IMR-90 (cell line): ENCODE data around the gene LGALS1. TPM values are rescaled to one million over a fixed set of nuclear protein-coding genes. Genes with fewer than 3 reads are reported as not detected.

Experiments used
- ATAC-seq: fragments of 200-7000 bp; cut with Tn5 transposase; 2 replicates; pipeline ENCODE4 v1.9.1; 2020; ENCODE audit warnings: low read depth, mild to moderate bottlenecking, moderate library complexity
- BruUV-seq: library from RNA; stranded (reverse); fragments of 400-500 nt; replicated peaks from 2 replicates; lab custom pipeline; 2021; lab: Mats Ljungman, UMichigan
- CTCF ChIA-PET: fragments of 300-600 bp; formaldehyde crosslinking; extraction: SDS; loops from one replicate; lab custom pipeline; 2021; ENCODE audit warnings: antibody characterized with exemption; lab: Yijun Ruan, JAX
- POLR2A ChIA-PET: fragments of 300-600 bp; sonication (Branson Sonifier 250); formaldehyde crosslinking; loops from one replicate; lab custom pipeline; 2022; ENCODE audit warnings: antibody characterized with exemption; ENCODE audit not compliant: unreplicated experiment; lab: Charles Lee
- DNase-seq: peaks from one replicate; pipeline ENCODE4 v3.0.0; 2013
- H2AFZ ChIP-seq: replicated peaks from 2 replicates; pipeline ENCODE3; 2013; ENCODE audit warnings: low read length, mild to moderate bottlenecking; ENCODE audit not compliant: poor library complexity
- H2AK5ac ChIP-seq: 2 replicates; pipeline ENCODE4 v1.6.1; 2013; ENCODE audit warnings: low read depth, low read length, inconsistent platforms
- H2AK9ac ChIP-seq: replicated peaks from 2 replicates; pipeline ENCODE3; 2013; ENCODE audit warnings: mild to moderate bottlenecking, low read depth, low read length, moderate library complexity; ENCODE audit not compliant: poor library complexity
- H2BK120ac ChIP-seq: 2 replicates; pipeline ENCODE4 v1.6.1; 2013; ENCODE audit warnings: low read depth, low read length, inconsistent platforms
- H2BK15ac ChIP-seq: 3 replicates; pipeline ENCODE4 v1.6.1; 2013; ENCODE audit warnings: low read depth, low read length, inconsistent platforms
- H2BK20ac ChIP-seq: 2 replicates; pipeline ENCODE4 v1.6.1; 2013; ENCODE audit warnings: low read depth, mild to moderate bottlenecking, inconsistent platforms, low read length, moderate library complexity
- H2BK5ac ChIP-seq: 2 replicates; pipeline ENCODE4 v1.6.1; 2013; ENCODE audit warnings: mild to moderate bottlenecking, low read depth, low read length, inconsistent platforms; ENCODE audit not compliant: poor library complexity, severe bottlenecking
- H3K14ac ChIP-seq: replicated peaks from 2 replicates; pipeline ENCODE4 v1.6.1; 2013; ENCODE audit warnings: low read depth, low read length, inconsistent platforms
- H3K18ac ChIP-seq: 2 replicates; pipeline ENCODE4 v1.6.1; 2013; ENCODE audit warnings: low read depth, low read length, control low read depth
- H3K23ac ChIP-seq: 2 replicates; pipeline ENCODE4 v1.6.1; 2013; ENCODE audit warnings: low read depth, low read length, inconsistent platforms
- H3K27ac ChIP-seq: 2 replicates; pipeline ENCODE4 v1.5.1; 2013; ENCODE audit warnings: mild to moderate bottlenecking, control low read depth, low read length; ENCODE audit not compliant: insufficient read depth
- H3K27me3 ChIP-seq: 2 replicates; pipeline ENCODE4 v1.6.1; 2013; ENCODE audit warnings: low read length; ENCODE audit not compliant: control insufficient read depth, insufficient read depth
- H3K36me3 ChIP-seq: 2 replicates; pipeline ENCODE4 v1.6.1; 2013; ENCODE audit warnings: low read length, mixed read lengths; ENCODE audit not compliant: control insufficient read depth, insufficient read depth
- H3K4ac ChIP-seq: 2 replicates; pipeline ENCODE4 v1.6.1; 2013; ENCODE audit warnings: low read depth, low read length, inconsistent platforms
- H3K4me1 ChIP-seq: 2 replicates; pipeline ENCODE4 v1.6.1; 2013; ENCODE audit warnings: low read length, mixed read lengths; ENCODE audit not compliant: control insufficient read depth, insufficient read depth
- H3K4me2 ChIP-seq: 2 replicates; pipeline ENCODE4 v1.6.1; 2013; ENCODE audit warnings: low read depth, mild to moderate bottlenecking, control low read depth, low read length, moderate library complexity
- H3K4me3 ChIP-seq: 2 replicates; pipeline ENCODE4 v1.5.1; 2013; ENCODE audit warnings: low read depth, mild to moderate bottlenecking, control low read depth, low read length, moderate library complexity; ENCODE audit not compliant: insufficient read depth
- H3K56ac ChIP-seq: 2 replicates; pipeline ENCODE4 v1.6.1; 2013; ENCODE audit warnings: low read length, inconsistent platforms; ENCODE audit not compliant: insufficient read depth; ENCODE audit errors: extremely low read depth
- H3K79me1 ChIP-seq, 2 experiments: 2 replicates each; pipeline ENCODE4 v1.6.1; 2013; ENCODE audit warnings: low read length in 2 of 2, inconsistent platforms in 1 of 2, low read depth in 1 of 2
- H3K9ac ChIP-seq: 2 replicates; pipeline ENCODE4 v1.6.1; 2013; ENCODE audit warnings: low read depth, low read length, control low read depth
- H3K9me1 ChIP-seq: 2 replicates; pipeline ENCODE4 v1.6.1; 2013; ENCODE audit warnings: low read length, inconsistent platforms; ENCODE audit not compliant: insufficient read depth
- H3K9me3 ChIP-seq: 2 replicates; pipeline ENCODE4 v1.6.1; 2013; ENCODE audit warnings: low read length; ENCODE audit not compliant: control insufficient read depth, insufficient read depth
- H4K20me1 ChIP-seq: 2 replicates; pipeline ENCODE4 v1.6.1; 2013; ENCODE audit warnings: low read length, inconsistent platforms; ENCODE audit not compliant: insufficient read depth
- H4K5ac ChIP-seq: 2 replicates; pipeline ENCODE4 v1.6.1; 2013; ENCODE audit warnings: mild to moderate bottlenecking, low read depth, low read length, control low read depth
- H4K8ac ChIP-seq, 2 experiments: 2 replicates each; pipeline ENCODE4 v1.6.1; 2013; ENCODE audit warnings: low read depth in 2 of 2, low read length in 2 of 2, control low read depth in 1 of 2, inconsistent platforms in 1 of 2
- H4K91ac ChIP-seq: 2 replicates; pipeline ENCODE4 v1.6.1; 2013; ENCODE audit warnings: low read depth, low read length, inconsistent platforms; ENCODE audit not compliant: insufficient read depth
- CHD1 ChIP-seq: IDR thresholded peaks from 2 replicates; pipeline ENCODE4 v1.6.1; 2012; ENCODE audit warnings: low read depth, low read length, improper control_type of control experiment
- MAFK ChIP-seq: IDR thresholded peaks from 2 replicates; pipeline ENCODE4 v1.6.1; 2012; ENCODE audit warnings: low read depth, low read length, improper control_type of control experiment
- MAZ ChIP-seq: IDR thresholded peaks from 2 replicates; pipeline ENCODE4 v1.6.1; 2012; ENCODE audit warnings: low read depth, mild to moderate bottlenecking, low read length, improper control_type of control experiment, moderate library complexity, borderline replicate concordance
- NFE2L2 ChIP-seq: fragments of 150-350 bp; IDR thresholded peaks from 2 replicates; pipeline ENCODE4 v1.6.1; 2016; ENCODE audit warnings: low read depth, mild to moderate bottlenecking, low read length
- POLR2A ChIP-seq: IDR thresholded peaks from 2 replicates; pipeline ENCODE4 v1.6.1; 2012; ENCODE audit warnings: mild to moderate bottlenecking, low read depth, low read length
- RAD21 ChIP-seq: IDR thresholded peaks from 2 replicates; pipeline ENCODE4 v1.6.1; 2012; ENCODE audit warnings: low read length, improper control_type of control experiment
- WGBS, 2 experiments: methylation state at CpG; one replicate each; pipeline versions ENCODE4 v1.1.5 to v1.1.7; 2013; ENCODE audit warnings: missing lambda C conversion rate in 2 of 2; ENCODE audit not compliant: insufficient read length in 1 of 2; ENCODE audit errors: extremely low coverage in 2 of 2; 5-methylcytosine and 5-hydroxymethylcytosine counted together
- dilution Hi-C: fragments of 300-500 bp; cut with HindIII; formaldehyde crosslinking; loops from one replicate; pipeline ENCODE4 v1.14.3; 2018; ENCODE audit warnings: low sequenced_read_pairs; ENCODE audit not compliant: unreplicated experiment
- in situ Hi-C: fragments of 300-500 bp; cut with MboI; formaldehyde crosslinking; loops from 3 replicates; pipeline ENCODE4 v1.14.3; 2019; ENCODE audit warnings: low sequenced_read_pairs, inconsistent platforms, mixed read lengths
- intact Hi-C: fragments of 100-400 bp; cut with micrococcal nuclease; formaldehyde crosslinking; loops from 2 replicates; pipeline ENCODE4 v1.10.0; 2022
- polyA plus RNA-seq, 3 experiments: library from polyadenylated mRNA; depleted of rRNA; stranded (reverse); fragments of >200 nt; gene quantifications; 2 replicates each; pipeline ENCODE4 v1.2.3, GENCODE V29; 2012; ENCODE audit warnings: low replicate concordance in 1 of 3
- total RNA-seq: library from RNA; depleted of rRNA; stranded (reverse); fragments of >200 nt; gene quantifications from 2 replicates; pipeline ENCODE4 v1.2.3, GENCODE V29; 2012

LGALS1 gene
- total and polyA plus RNA-seq, 2 of the 4 experiments (the other 2 are of a cell fraction) = 11,896 to 15,383 TPM

- no peak for TF ChIP-seq RAD21
- TF ChIP-seq NFE2L2 = no peak
- no peak for TF ChIP-seq POLR2A
- TF ChIP-seq CHD1 = no peak
- no peak for TF ChIP-seq MAFK
- TF ChIP-seq MAZ = no peak
- H2BK20ac ChIP-seq = no peak overlapping the region
- no peak overlapping the region for H3K18ac ChIP-seq
- no peak overlapping the region for H3K14ac ChIP-seq
- H2BK5ac ChIP-seq = no peak overlapping the region
- intact Hi-C loops (no loop called here), in situ Hi-C loops (no loop called here), dilution Hi-C loops (no loop called here)
- H3K4me1 ChIP-seq = peaks cover 5% of the 10 kb centered on the region
- no peaks in the 10 kb centered on the region for H3K9me3 ChIP-seq
- H3K36me3 ChIP-seq = peaks cover 33% of the 10 kb centered on the region
- H4K5ac ChIP-seq = no peak overlapping the region
- 92% methylated on average over 11 of the region's 18 CpGs; no CpG with 5 or more reads in 1 of the 2 experiments for WGBS, 2 experiments
- no peak overlapping the region for H3K4me2 ChIP-seq
- H4K20me1 ChIP-seq = no peaks in the 10 kb centered on the region
- no peak overlapping the region for H2BK15ac ChIP-seq
- H3K79me1 ChIP-seq = peaks cover 20 to 42% of the 10 kb centered on the region in 2 experiments
- no peak overlapping the region for H3K9ac ChIP-seq
- no peak overlapping the region for H2AK5ac ChIP-seq
- H2BK120ac ChIP-seq = no peak overlapping the region
- ATAC-seq (no peak), DNase-seq (no peak)
- no peaks in the 10 kb centered on the region for H3K27me3 ChIP-seq
- H2AK9ac ChIP-seq = no peak overlapping the region
- no peak overlapping the region for H3K4me3 ChIP-seq
- H3K9me1 ChIP-seq = peaks cover 6% of the 10 kb centered on the region; the same call in 1 of the 2 replicates
- H3K23ac ChIP-seq = no peak overlapping the region
- H3K56ac ChIP-seq = no peak overlapping the region
- H3K27ac ChIP-seq = no peak overlapping the region
- H4K91ac ChIP-seq = no peak overlapping the region
- no peak overlapping the region for H4K8ac ChIP-seq
- no peak overlapping the region for H3K4ac ChIP-seq
- ChIA-PET POLR2A (no interaction called here), CTCF (no interaction called here)
- no TSS peak for BruUV-seq
- peak overlapping the region; percentile 21 for H2AFZ ChIP-seq
Observed at GRCh38 chr22:37690901-37691504, 15.6 kb downstream of the LGALS1 start.
